ENCODE data around the gene DGCR2.
"Not testable (repeated sequence)": the region's sequence is repeated elsewhere in the genome, so short reads cannot be mapped to it uniquely, and the experiment has no call there.

The DGCR2 gene

GRCh38 chr22:19122143-19122751 is at the start of gene DGCR2:
Gene DGCR2 (minus strand): TSS chr22:19122412. CDS start chr22:19122206, 206 bp downstream.
- peaks cover 34 to 38% of the 10 kb centered on the region in 2 donors for H3K4me1 ChIP-seq (ENCODE audit: control insufficient read depth in 2 of 2, insufficient read depth in 2 of 2, low read length in 2 of 2)
- H3K9me3 ChIP-seq (ENCODE audit: control insufficient read depth in 2 of 2, low read length in 2 of 2), result no peaks in the 10 kb centered on the region
- no peaks in the 10 kb centered on the region for H3K27me3 ChIP-seq (ENCODE audit: control insufficient read depth in 2 of 2, insufficient read depth in 2 of 2, low read length in 2 of 2)
- peak within 1 kb of the TSS; percentile 86 to 88 for H3K4me3 ChIP-seq (ENCODE audit: low read length in 2 of 2)
- peak within 1 kb of the TSS; percentile 87 to 90 for H3K9ac ChIP-seq (ENCODE audit: low read depth in 1 of 2, low read length in 2 of 2)
- H3K27ac ChIP-seq (ENCODE audit: low read depth in 2 of 2, low read length in 2 of 2), result peak within 1 kb of the TSS; percentile 96 to 97
- no peaks in the 10 kb centered on the region for H3K36me3 ChIP-seq (ENCODE audit: control insufficient read depth in 2 of 2, insufficient read depth in 2 of 2, low read length in 2 of 2)

- peak overlapping the region in 1 of 2 donors; percentile 22 for H3K4me3 ChIP-seq (ENCODE audit: low read length in 2 of 2)
- H3K36me3 ChIP-seq (ENCODE audit: control insufficient read depth in 2 of 2, insufficient read depth in 2 of 2, low read length in 2 of 2), result no peaks in the 10 kb centered on the region
- peaks cover 30% of the 10 kb centered on the region in 2 donors for H3K27me3 ChIP-seq (ENCODE audit: control insufficient read depth in 2 of 2, insufficient read depth in 2 of 2, low read length in 2 of 2)
- no peak overlapping the region for H3K27ac ChIP-seq (ENCODE audit: low read depth in 2 of 2, low read length in 2 of 2)
- H3K4me1 ChIP-seq (ENCODE audit: control insufficient read depth in 2 of 2, insufficient read depth in 2 of 2, low read length in 2 of 2), result peaks cover 27 to 34% of the 10 kb centered on the region in 2 donors
- no peaks in the 10 kb centered on the region for H3K9me3 ChIP-seq (ENCODE audit: control insufficient read depth in 2 of 2, low read length in 2 of 2)
- peak overlapping the region in 1 of 2 donors; percentile 11 for H3K9ac ChIP-seq (ENCODE audit: low read depth in 1 of 2, low read length in 2 of 2)
Observed at GRCh38 chr22:19169947-19170318, 47.7 kb upstream of the DGCR2 start.

GRCh38 chr22:19169002-19169946 is 47.1 kb upstream of the DGCR2 start:
- Histone ChIP-seq H3K27ac (ENCODE audit: low read depth in 2 of 2, low read length in 2 of 2) (no peak overlapping the region), H3K27me3 (ENCODE audit: control insufficient read depth in 2 of 2, insufficient read depth in 2 of 2, low read length in 2 of 2) (peaks cover 30% of the 10 kb centered on the region in 2 donors), H3K9me3 (ENCODE audit: control insufficient read depth in 2 of 2, low read length in 2 of 2) (no peaks in the 10 kb centered on the region), H3K4me3 (ENCODE audit: low read length in 2 of 2) (peak overlapping the region in 1 of 2 donors; percentile 22), H3K9ac (ENCODE audit: low read depth in 1 of 2, low read length in 2 of 2) (peak overlapping the region; percentile 3 to 11), H3K36me3 (ENCODE audit: control insufficient read depth in 2 of 2, insufficient read depth in 2 of 2, low read length in 2 of 2) (no peaks in the 10 kb centered on the region), H3K4me1 (ENCODE audit: control insufficient read depth in 2 of 2, insufficient read depth in 2 of 2, low read length in 2 of 2) (peaks cover 25 to 34% of the 10 kb centered on the region in 2 donors)

GRCh38 chr22:19168088-19168890 is 46.1 kb upstream of the DGCR2 start:
- Histone ChIP-seq H3K27me3 (ENCODE audit: control insufficient read depth in 2 of 2, insufficient read depth in 2 of 2, low read length in 2 of 2) (peaks cover 30% of the 10 kb centered on the region in 2 donors), H3K36me3 (ENCODE audit: control insufficient read depth in 2 of 2, insufficient read depth in 2 of 2, low read length in 2 of 2) (no peaks in the 10 kb centered on the region), H3K4me1 (ENCODE audit: control insufficient read depth in 2 of 2, insufficient read depth in 2 of 2, low read length in 2 of 2) (peaks cover 21 to 25% of the 10 kb centered on the region in 2 donors), H3K9ac (ENCODE audit: low read depth in 1 of 2, low read length in 2 of 2) (no peak overlapping the region), H3K9me3 (ENCODE audit: control insufficient read depth in 2 of 2, low read length in 2 of 2) (no peaks in the 10 kb centered on the region), H3K4me3 (ENCODE audit: low read length in 2 of 2) (no peak overlapping the region), H3K27ac (ENCODE audit: low read depth in 2 of 2, low read length in 2 of 2) (no peak overlapping the region)

- Histone ChIP-seq H3K4me3 (ENCODE audit: low read length in 2 of 2) (no peak overlapping the region), H3K27me3 (ENCODE audit: control insufficient read depth in 2 of 2, insufficient read depth in 2 of 2, low read length in 2 of 2) (peaks cover 30 to 33% of the 10 kb centered on the region in 2 donors)
Observed at GRCh38 chr22:19167106-19167869, 45.1 kb upstream of the DGCR2 start.

GRCh38 chr22:19166421-19166820 is 44.2 kb upstream of the DGCR2 start:
- Histone ChIP-seq H3K4me1 (ENCODE audit: control insufficient read depth in 2 of 2, insufficient read depth in 2 of 2, low read length in 2 of 2) (peaks cover 8 to 11% of the 10 kb centered on the region in 2 donors), H3K27me3 (ENCODE audit: control insufficient read depth in 2 of 2, insufficient read depth in 2 of 2, low read length in 2 of 2) (peaks cover 30 to 33% of the 10 kb centered on the region in 2 donors), H3K9me3 (ENCODE audit: control insufficient read depth in 2 of 2, low read length in 2 of 2) (no peaks in the 10 kb centered on the region)

More at GRCh38 chr22:19167106-19167869, 45.1 kb upstream of the DGCR2 start:
- Histone ChIP-seq H3K36me3 (ENCODE audit: control insufficient read depth in 2 of 2, insufficient read depth in 2 of 2, low read length in 2 of 2) (no peaks in the 10 kb centered on the region), H3K4me1 (ENCODE audit: control insufficient read depth in 2 of 2, insufficient read depth in 2 of 2, low read length in 2 of 2) (peaks cover 11 to 16% of the 10 kb centered on the region in 2 donors), H3K27ac (ENCODE audit: low read depth in 2 of 2, low read length in 2 of 2) (no peak overlapping the region), H3K9me3 (ENCODE audit: control insufficient read depth in 2 of 2, low read length in 2 of 2) (no peaks in the 10 kb centered on the region), H3K9ac (ENCODE audit: low read depth in 1 of 2, low read length in 2 of 2) (no peak overlapping the region)

GRCh38 chr22:19164425-19164824 is 42.2 kb upstream of the DGCR2 start:
- Histone ChIP-seq H3K4me3 (ENCODE audit: low read length in 2 of 2) (no peak overlapping the region), H3K9ac (ENCODE audit: low read depth in 1 of 2, low read length in 2 of 2) (no peak overlapping the region), H3K9me3 (ENCODE audit: control insufficient read depth in 2 of 2, low read length in 2 of 2) (no peaks in the 10 kb centered on the region), H3K27me3 (ENCODE audit: control insufficient read depth in 2 of 2, insufficient read depth in 2 of 2, low read length in 2 of 2) (peaks cover 23 to 27% of the 10 kb centered on the region in 2 donors), H3K36me3 (ENCODE audit: control insufficient read depth in 2 of 2, insufficient read depth in 2 of 2, low read length in 2 of 2) (no peaks in the 10 kb centered on the region), H3K4me1 (ENCODE audit: control insufficient read depth in 2 of 2, insufficient read depth in 2 of 2, low read length in 2 of 2) (peaks cover 0 to 2% of the 10 kb centered on the region in 2 donors), H3K27ac (ENCODE audit: low read depth in 2 of 2, low read length in 2 of 2) (no peak overlapping the region)

More at GRCh38 chr22:19166421-19166820, 44.2 kb upstream of the DGCR2 start:
- Histone ChIP-seq H3K4me3 (ENCODE audit: low read length in 2 of 2) (no peak overlapping the region), H3K27ac (ENCODE audit: low read depth in 2 of 2, low read length in 2 of 2) (no peak overlapping the region), H3K9ac (ENCODE audit: low read depth in 1 of 2, low read length in 2 of 2) (no peak overlapping the region), H3K36me3 (ENCODE audit: control insufficient read depth in 2 of 2, insufficient read depth in 2 of 2, low read length in 2 of 2) (no peaks in the 10 kb centered on the region)

GRCh38 chr22:19158649-19159048 is 36.4 kb upstream of the DGCR2 start:
- not testable (repeated sequence) for H3K9ac ChIP-seq (ENCODE audit: low read depth in 1 of 2, low read length in 2 of 2); H3K27me3 ChIP-seq (ENCODE audit: control insufficient read depth in 2 of 2, insufficient read depth in 2 of 2, low read length in 2 of 2); H3K4me3 ChIP-seq (ENCODE audit: low read length in 2 of 2); H3K4me1 ChIP-seq (ENCODE audit: control insufficient read depth in 2 of 2, insufficient read depth in 2 of 2, low read length in 2 of 2); H3K36me3 ChIP-seq (ENCODE audit: control insufficient read depth in 2 of 2, insufficient read depth in 2 of 2, low read length in 2 of 2); H3K9me3 ChIP-seq (ENCODE audit: control insufficient read depth in 2 of 2, low read length in 2 of 2); H3K27ac ChIP-seq (ENCODE audit: low read depth in 2 of 2, low read length in 2 of 2)

GRCh38 chr22:19156109-19156508 is 33.9 kb upstream of the DGCR2 start:
- peaks cover 13 to 20% of the 10 kb centered on the region in 2 donors for H3K27me3 ChIP-seq (ENCODE audit: control insufficient read depth in 2 of 2, insufficient read depth in 2 of 2, low read length in 2 of 2)
- H3K4me1 ChIP-seq (ENCODE audit: control insufficient read depth in 2 of 2, insufficient read depth in 2 of 2, low read length in 2 of 2); H3K36me3 ChIP-seq (ENCODE audit: control insufficient read depth in 2 of 2, insufficient read depth in 2 of 2, low read length in 2 of 2); H3K9me3 ChIP-seq (ENCODE audit: control insufficient read depth in 2 of 2, low read length in 2 of 2); H3K27ac ChIP-seq (ENCODE audit: low read depth in 2 of 2, low read length in 2 of 2); H3K4me3 ChIP-seq (ENCODE audit: low read length in 2 of 2); H3K9ac ChIP-seq (ENCODE audit: low read depth in 1 of 2, low read length in 2 of 2): not testable (repeated sequence)

Measured in mucosa of rectum (tissue), 2 donors.